ENCODE results near the gene TMEM184B.

DNA sequence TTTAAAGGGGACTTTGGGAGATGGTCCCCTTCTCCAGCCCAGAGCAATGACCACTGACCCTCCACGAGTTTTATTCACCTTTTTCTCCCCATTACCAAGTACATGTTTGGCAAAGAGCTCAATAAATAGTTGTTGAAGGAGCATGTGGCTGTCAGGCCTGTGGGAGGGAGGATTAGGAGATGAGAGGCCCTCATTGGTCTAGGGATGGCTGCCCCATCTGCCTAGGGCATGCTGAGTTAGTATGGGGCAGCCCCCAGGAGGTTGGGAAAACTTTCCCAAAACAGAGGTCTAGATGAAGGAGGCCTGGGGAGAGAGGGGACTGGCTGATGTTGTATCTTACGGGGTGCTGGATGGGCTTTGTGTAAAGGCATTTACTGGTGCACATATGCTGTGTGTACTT, 60.4 kb downstream of the TMEM184B start:
- TF ChIP-seq YY1 (IDR thresholded peaks at IDR 0.05; ENCODE audit: insufficient read depth, insufficient read length): no peak
- TF ChIP-seq ZNF274 (IDR thresholded peaks at IDR 0.05; ENCODE audit: low read depth, low read length): no peak

All from NT2/D1 (cell line).